ENCODE results near the gene FUCA2.

GRCh38 chr6:143501851-143502250, 9.7 kb downstream of the FUCA2 start:
- TF ChIP-seq CTCF (IDR thresholded peaks at IDR 0.05) (no peak), POLR2A (IDR thresholded peaks at IDR 0.05) (no peak)
